Fibroblast of villous mesenchyme (primary cell): ENCODE measurements around the gene KRTAP1-5. TPM values are rescaled to one million over a fixed set of nuclear protein-coding genes. Genes with fewer than 3 reads are reported as not detected.
A peak's percentile ranks its signal among the peaks of the same experiment; 100 is the strongest.

ENCODE experiments used
- DNase-seq: peaks from one replicate; pipeline ENCODE4 v3.0.0-alpha.2; 2010; ENCODE audit warnings: low read depth
- H3K4me3 ChIP-seq: 2 replicates; pipeline ENCODE4 v1.5.1; 2011; ENCODE audit warnings: low read depth, mild to moderate bottlenecking, low read length
- CTCF ChIP-seq: IDR thresholded peaks from 2 replicates; pipeline ENCODE4 v1.5.1; 2012; ENCODE audit warnings: low read depth, mild to moderate bottlenecking, low read length; ENCODE audit not compliant: insufficient read depth
- total RNA-seq: library from RNA; depleted of rRNA; stranded (reverse); fragments of >200 nt; gene quantifications from 2 replicates; pipeline ENCODE4 v1.2.3, GENCODE V29; 2012

Gene KRTAP1-5
- total RNA-seq, 1 donor: 16.4 TPM

GRCh38 chr17:41012326-41013120 is 14.5 kb downstream of the KRTAP1-5 start:
- no peak for TF ChIP-seq CTCF
- H3K4me3 ChIP-seq: no peak overlapping the region
- no peak for DNase-seq

- no peak overlapping the region for H3K4me3 ChIP-seq
- TF ChIP-seq CTCF: no peak
- peak; percentile 20 for DNase-seq
Observed at GRCh38 chr17:41010441-41010840, 16.6 kb downstream of the KRTAP1-5 start.

GRCh38 chr17:41009936-41010335 is 17.1 kb downstream of the KRTAP1-5 start:
- no peak for DNase-seq
- no peak overlapping the region for H3K4me3 ChIP-seq
- no peak for TF ChIP-seq CTCF

GRCh38 chr17:41009301-41009760 is 17.7 kb downstream of the KRTAP1-5 start:
- DNase-seq: no peak
- TF ChIP-seq CTCF: no peak
- no peak overlapping the region for H3K4me3 ChIP-seq

- no peak within 1 kb of the TSS for H3K4me3 ChIP-seq
- no peak for DNase-seq
- TF ChIP-seq CTCF: no peak
Observed at GRCh38 chr17:41008811-41009210, 18.2 kb downstream of the KRTAP1-5 start, which contains the start of gene KRTAP3-1. Gene KRTAP3-1 (minus strand): TSS chr17:41009128. CDS start chr17:41009074, 54 bp downstream.

- no peak for TF ChIP-seq CTCF
- DNase-seq: no peak
- H3K4me3 ChIP-seq: no peak overlapping the region
Observed at GRCh38 chr17:41004397-41004796, 22.6 kb downstream of the KRTAP1-5 start.

GRCh38 chr17:41003926-41004325 is 23.1 kb downstream of the KRTAP1-5 start:
- TF ChIP-seq CTCF: no peak
- DNase-seq: no peak

More at GRCh38 chr17:41003926-41004325, 23.1 kb downstream of the KRTAP1-5 start:
- no peak overlapping the region for H3K4me3 ChIP-seq
